ENCODE measurements around the gene SCGB1C1. TPM values are rescaled to one million over a fixed set of nuclear protein-coding genes. Genes with fewer than 3 reads are reported as not detected.

SCGB1C1 gene
- polyA plus RNA-seq, 1 experiment = not detected

DNA sequence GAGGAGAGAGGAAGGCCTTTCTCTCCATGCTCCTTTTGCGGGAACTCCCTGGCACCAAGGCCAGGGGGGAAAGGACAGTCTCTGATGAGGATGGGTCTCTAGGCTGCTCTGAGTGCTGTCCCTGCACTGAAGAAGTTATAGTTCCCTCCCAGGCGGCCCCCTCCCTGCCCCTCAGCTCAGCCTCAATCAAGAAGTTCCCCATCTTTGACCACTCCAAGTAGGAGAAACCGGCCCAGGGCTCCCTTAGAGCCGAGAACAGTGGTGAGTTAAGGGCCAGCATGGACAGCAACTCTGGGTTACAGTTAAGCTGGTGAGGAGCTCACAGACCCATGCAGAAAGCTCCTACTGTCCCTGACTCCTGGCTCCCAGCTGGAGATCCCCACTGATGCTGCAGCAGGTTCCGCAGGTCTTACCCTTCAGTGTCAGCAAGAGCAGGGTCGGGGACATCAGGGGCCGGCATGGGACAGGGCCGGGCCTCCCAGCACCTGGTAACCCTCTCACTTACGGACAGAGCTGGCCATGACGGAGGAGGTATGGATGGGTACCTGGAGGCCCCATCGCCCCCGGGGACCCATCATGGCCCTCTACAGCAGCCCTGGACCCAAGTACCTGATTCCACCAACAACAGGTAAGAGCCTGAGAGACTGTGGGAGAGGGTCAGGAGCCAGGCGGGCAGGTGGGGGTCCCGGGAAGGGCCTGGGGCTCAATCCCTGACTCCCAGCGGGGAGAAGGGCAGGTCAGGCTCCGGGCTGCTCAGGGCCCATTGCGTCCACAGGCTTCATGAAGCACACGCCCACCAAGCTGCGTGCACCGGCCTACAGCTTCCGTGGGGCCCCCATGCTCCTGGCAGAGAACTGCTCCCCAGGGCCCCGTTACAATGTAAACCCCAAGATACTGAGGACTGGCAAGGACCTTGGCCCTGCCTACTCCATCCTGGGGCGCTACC lies 4.2 kb downstream of the SCGB1C1 start:
- ChIA-PET CTCF (interaction anchor here (1.0 kb wide), 1 partner anchor 252 kb away, joined by 3 read pairs; no protein-coding TSS in a partner anchor), POLR2A (interaction anchor here (0.6 kb wide), 1 partner anchor 163 kb away, joined by 3 read pairs; no protein-coding TSS in a partner anchor)
- Histone ChIP-seq H3K4me3 (ENCODE audit: low read depth, low read length) (no peak overlapping the region), H3K27me3 (ENCODE audit: control insufficient read depth, insufficient read depth, low read length) (no peaks in the 10 kb centered on the region; the same call in 1 of the 2 replicates), H3K36me3 (ENCODE audit: control insufficient read depth, insufficient read depth, low read length) (peaks cover 9% of the 10 kb centered on the region)
- no peak for TF ChIP-seq CTCF (IDR thresholded peaks at IDR 0.05; ENCODE audit: insufficient read depth, low read depth, low read length)
- no peak for DNase-seq (ENCODE audit: low read depth)

DNA sequence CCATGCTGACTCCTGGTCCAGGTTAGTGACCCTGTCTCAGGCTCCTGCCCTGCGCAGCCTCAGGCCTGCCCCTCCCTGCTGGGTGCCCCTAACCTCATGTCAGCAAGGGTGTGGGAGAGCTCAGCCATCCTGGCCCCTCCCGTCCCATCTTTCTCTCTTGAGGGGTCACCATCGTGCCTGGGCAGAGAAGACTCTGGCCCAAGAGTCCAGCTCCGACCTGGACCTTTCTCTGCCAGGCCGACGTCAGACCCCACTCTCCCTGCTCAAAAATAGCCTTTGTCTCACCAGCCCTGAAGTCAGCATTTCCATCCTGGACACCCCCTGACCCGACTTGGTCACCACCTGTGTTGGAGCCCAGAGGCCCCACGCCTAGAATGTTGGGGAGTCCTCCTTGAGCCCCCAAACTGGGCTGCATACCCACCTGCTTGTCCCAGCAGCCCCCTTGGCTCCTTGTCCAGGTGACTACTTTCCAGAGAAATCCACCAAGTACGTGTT lies 4.9 kb downstream of the SCGB1C1 start:
- DNase-seq (ENCODE audit: low read depth) = no peak
- POLR2A ChIA-PET = no interaction called here
- no peak for TF ChIP-seq CTCF (IDR thresholded peaks at IDR 0.05; ENCODE audit: insufficient read depth, low read depth, low read length)
- no peak overlapping the region for H3K4me3 ChIP-seq (ENCODE audit: low read depth, low read length)
- H3K36me3 ChIP-seq (ENCODE audit: control insufficient read depth, insufficient read depth, low read length) = peaks cover 9% of the 10 kb centered on the region
- CTCF ChIA-PET = interaction anchor here (1.0 kb wide), 1 partner anchor 251 kb away, joined by 3 read pairs; no protein-coding TSS in a partner anchor
- H3K27me3 ChIP-seq (ENCODE audit: control insufficient read depth, insufficient read depth, low read length) = no peaks in the 10 kb centered on the region; the same call in 1 of the 2 replicates

- no peak for DNase-seq (ENCODE audit: low read depth)
- ChIA-PET POLR2A (no interaction called here), CTCF (no interaction called here)
- Histone ChIP-seq H3K27me3 (ENCODE audit: control insufficient read depth, insufficient read depth, low read length) (no peaks in the 10 kb centered on the region; the same call in 1 of the 2 replicates), H3K36me3 (ENCODE audit: control insufficient read depth, insufficient read depth, low read length) (peaks cover 12% of the 10 kb centered on the region), H3K4me3 (ENCODE audit: low read depth, low read length) (no peak overlapping the region)
- TF ChIP-seq CTCF (IDR thresholded peaks at IDR 0.05; ENCODE audit: insufficient read depth, low read depth, low read length) = no peak
Measured at GRCh38 chr11:198236-198806, 5.4 kb downstream of the SCGB1C1 start.

DNA sequence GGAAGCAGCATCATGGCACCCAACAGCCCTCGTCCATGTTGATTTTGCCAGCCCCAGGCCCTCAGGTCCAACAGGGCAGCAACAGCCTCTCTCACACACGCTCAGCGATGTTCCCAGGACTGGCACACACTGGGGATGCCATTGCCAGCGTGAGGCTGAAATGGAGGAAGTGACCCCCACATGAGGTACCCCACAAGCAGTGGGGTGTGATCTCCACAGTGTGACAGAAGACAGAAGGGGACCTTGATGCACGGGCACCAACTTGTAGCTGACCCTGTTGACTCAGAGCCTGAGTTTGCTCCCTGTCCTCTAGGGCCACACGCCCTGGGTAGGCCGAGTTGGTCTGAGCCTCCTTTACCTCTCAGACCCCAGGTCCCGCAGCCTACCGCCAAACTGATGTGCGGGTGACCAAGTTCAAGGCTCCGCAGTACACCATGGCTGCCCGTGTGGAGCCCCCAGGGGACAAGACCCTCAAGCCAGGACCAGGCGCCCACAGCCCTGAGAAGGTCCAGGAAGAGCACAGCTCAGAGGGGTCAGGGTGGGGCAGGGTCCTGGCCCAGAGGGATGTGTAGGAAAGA lies 6.2 kb downstream of the SCGB1C1 start:
- no peak for TF ChIP-seq CTCF (IDR thresholded peaks at IDR 0.05; ENCODE audit: insufficient read depth, low read depth, low read length)
- Histone ChIP-seq H3K36me3 (ENCODE audit: control insufficient read depth, insufficient read depth, low read length) (peaks cover 15% of the 10 kb centered on the region), H3K27me3 (ENCODE audit: control insufficient read depth, insufficient read depth, low read length) (no peaks in the 10 kb centered on the region), H3K4me3 (ENCODE audit: low read depth, low read length) (no peak overlapping the region)
- ChIA-PET CTCF (no interaction called here), POLR2A (no interaction called here)
- DNase-seq (ENCODE audit: low read depth) = no peak

DNA sequence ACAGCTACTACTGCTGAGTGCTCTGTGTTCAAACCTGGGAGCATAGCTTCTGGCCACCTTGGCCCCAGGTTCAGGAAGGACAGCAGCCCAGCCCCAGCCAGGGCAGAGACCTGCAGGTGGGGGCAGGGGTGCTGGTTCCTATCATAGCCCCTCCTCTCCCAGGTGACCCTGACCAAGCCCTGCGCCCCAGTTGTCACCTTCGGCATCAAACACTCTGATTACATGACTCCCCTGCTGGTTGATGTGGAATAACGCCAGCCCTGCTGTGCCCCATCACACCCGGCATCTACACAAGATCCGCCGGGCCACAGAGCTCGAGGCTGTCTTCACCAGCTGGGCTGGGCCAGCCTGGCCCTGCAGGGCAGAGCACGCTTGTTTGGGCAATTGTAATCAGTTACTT lies 6.9 kb downstream of the SCGB1C1 start:
- no peak overlapping the region for H3K4me3 ChIP-seq (ENCODE audit: low read depth, low read length)
- no peak for TF ChIP-seq CTCF (IDR thresholded peaks at IDR 0.05; ENCODE audit: insufficient read depth, low read depth, low read length)
- POLR2A ChIA-PET = no interaction called here
- no peak for DNase-seq (ENCODE audit: low read depth)
- peaks cover 21% of the 10 kb centered on the region for H3K36me3 ChIP-seq (ENCODE audit: control insufficient read depth, insufficient read depth, low read length)
- CTCF ChIA-PET = interaction anchor here (0.7 kb wide), 1 partner anchor 43 kb away, joined by 4 read pairs; no protein-coding TSS in a partner anchor
- H3K27me3 ChIP-seq (ENCODE audit: control insufficient read depth, insufficient read depth, low read length) = no peaks in the 10 kb centered on the region

All from BJ (cell line).